Stimulated activated CD8-positive, alpha-beta memory T cell treated with anti-CD3 and anti-CD28 coated beads, Interleukin-12 subunit alpha, Interleukin-12 subunit beta, amount 100 ng/mL, for 24 hours (primary cell): ENCODE measurements around the gene NSUN3.
"Not testable (repeated sequence)": the region's sequence is repeated elsewhere in the genome, so short reads cannot be mapped to it uniquely, and the experiment has no call there.

Source experiments
- DNase-seq: peaks from one replicate; pipeline ENCODE4 v3.0.0-alpha.2; 2020; ENCODE audit errors: extremely low read depth

NSUN3 gene

DNA sequence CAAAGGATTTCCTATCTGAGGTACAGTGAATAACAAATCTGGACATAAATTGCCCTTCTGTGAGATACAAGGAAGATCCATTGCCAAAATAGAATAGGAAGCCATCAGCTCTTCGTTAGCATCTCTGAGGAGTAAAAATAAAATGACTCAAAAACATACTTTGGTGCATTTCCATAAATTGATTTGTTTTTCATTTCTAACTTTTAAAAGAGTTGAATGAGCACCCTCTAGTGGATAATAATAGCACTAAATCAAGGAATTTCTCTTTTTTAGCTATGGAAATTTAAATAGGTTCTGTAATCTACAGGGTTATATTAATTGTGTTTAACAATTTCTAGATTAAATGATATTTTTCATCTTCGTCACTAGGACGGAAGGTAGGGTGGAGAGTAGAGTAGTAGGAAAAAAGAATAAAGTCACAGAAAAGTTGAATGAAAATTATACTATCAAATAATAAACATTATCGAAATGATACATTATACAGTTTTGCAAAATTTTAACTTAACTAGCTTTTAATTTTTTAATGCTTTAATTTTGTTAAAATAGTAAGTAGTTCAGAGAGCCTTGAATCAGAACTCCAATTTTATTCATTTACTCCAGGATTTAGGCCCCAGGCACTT is 6.4 kb downstream of the NSUN3 start:
- DNase-seq = no peak

DNA sequence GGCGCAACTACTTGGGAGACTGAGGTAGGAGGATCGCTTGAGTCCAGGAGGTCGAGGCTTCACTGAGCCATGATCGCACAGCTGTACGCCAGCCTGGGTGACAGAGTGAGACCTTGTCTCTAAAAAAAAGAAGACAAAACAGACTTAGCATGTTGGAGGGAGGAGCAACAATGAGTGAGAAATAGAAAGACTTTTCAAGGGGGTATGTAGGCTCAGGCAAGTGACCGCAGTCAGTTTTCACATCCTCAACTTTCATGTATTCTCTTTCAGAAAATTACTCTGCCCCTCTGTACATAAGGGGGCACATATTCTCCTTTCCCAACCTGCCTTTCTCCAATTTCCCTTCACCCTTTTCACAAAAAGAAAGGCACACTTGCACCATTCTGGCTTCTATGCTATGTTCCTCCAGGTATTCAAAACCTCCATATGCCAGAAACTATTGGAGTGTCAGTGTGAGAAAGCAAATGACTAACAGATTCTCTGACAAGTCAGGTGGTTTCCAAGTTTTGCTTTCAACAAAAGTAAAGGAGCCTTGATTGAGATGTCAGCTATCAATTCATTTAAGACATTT is 7.6 kb downstream of the NSUN3 start:
- no peak for DNase-seq

DNA sequence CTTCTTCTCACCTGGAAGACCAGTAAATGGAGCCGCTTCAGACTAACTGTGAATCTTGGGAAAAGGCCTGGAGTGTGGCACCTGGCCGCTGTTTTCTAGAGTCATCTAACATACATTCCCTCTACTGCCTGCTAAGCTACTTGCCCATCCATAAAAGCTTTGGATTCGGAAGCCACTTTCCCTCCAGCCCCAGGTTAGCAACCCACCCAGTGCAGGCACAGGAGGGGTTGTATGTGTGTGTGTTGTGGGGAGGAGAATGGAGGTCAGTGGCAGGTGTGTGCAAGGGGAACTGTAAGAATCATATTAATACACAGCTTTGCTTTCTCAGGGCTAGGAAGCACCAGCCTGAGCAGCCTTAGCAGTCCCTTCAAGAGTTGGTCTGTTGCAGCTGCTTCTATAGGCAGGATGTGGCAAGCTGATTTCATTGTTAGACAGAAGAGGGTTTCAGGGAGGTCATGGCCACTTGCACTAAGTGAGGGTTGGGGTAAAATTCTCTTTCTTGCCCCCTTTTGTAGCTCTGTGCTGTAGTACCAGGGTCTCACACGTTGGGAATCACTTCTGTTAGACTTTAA is 8.9 kb downstream of the NSUN3 start:
- no peak for DNase-seq

DNA sequence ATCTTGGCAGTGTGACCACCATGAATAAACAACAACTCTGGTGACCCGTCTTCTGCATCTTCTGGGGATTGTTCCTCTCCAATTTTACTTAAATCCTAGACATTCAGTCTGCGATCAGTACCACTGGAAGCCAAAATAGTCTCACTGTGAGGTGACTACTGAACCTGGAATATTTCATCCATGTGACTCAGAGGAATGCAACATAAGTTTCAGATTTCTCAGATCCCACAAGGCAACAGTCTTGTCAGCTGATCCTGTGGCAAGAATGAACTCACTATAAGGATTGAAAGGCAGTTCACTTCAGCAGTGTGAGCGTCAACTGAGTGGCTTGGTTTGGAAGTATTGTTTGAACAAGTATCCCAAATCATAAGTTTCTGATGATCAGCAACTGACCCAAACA is 13.2 kb downstream of the NSUN3 start:
- no peak for DNase-seq

DNA sequence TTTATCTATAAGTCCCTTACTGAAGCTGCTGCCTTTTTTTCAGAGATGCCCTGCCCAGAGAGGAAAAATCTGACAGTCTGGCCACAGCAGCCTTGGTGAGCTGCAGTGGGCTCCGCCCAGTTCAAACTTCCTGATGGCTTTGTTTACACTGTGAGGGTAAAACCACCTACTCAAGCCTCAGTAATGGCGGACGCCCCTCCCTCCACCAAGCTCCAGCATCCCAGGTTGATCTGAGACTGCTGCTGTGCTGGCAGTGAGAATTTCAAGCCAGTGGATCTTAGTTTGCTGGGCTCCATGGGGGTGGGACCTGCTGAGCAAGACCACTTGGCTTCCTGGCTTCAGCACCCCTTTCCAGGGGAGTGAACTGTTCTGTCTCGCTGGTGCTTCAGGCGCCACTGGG is 17.7 kb downstream of the NSUN3 start:
- not testable (repeated sequence) for DNase-seq

DNA sequence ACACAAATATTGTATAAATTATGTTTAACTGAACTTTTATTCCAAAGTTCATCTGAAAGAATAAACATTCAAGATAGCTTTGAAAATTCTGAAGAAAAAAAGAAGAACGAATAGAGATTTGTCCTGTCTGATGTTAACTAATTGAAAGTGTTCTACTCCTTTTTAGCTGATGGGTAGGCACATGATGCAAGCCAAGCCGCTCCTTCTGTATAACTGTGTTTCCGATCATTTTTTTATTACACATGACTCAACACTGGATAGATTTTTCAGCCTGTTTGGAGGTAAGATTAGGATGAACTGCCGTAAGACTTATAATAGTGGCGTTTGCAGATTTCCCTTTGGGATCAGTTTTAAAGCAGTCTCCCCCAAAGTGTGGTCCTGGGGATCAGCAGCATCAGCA is 19.0 kb downstream of the NSUN3 start:
- no peak for DNase-seq

DNA sequence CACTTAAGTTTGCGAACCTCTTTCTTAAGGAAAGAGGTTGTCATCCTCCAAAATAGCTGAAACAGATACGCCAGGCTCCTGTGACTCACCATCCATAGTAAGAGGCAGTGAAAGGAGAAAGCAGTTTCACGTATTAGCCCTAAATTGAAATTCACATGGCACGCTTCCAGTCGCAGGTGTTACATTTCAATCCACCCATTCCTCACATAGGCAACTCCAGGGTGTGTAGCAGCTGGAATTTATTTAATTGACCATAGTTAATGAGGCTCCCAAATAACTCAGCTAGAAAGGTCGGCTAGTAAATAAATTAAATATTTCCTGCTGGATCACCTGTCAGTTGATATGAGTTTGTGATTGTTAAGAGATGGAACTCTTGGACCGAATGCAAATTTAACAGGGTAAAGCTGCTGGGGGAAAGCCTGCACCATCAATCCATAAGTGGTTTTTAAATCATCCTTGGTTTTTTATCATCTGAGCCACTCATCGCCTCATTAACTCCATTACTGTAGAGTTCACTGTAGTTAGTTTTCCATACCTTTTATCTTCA is 19.6 kb downstream of the NSUN3 start:
- no peak for DNase-seq

DNA sequence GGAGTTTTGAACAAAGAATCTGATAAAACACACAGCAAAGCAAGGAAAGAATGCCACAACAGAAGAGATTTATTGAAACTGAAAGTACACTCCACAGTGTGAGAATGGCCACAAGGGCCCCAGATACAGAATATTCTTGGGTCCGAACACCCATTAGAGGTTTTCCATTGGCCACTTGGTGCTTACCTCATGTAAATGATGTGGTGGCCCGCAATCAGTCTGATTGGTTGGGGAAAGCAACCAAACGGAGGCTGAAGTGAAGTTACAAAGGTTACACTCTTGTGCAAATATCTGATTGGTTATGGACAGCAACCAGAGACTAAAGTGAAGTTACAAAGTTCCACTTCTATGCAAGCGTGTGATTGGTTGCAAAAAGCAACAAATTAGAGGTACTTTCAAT is 20.4 kb downstream of the NSUN3 start:
- no peak for DNase-seq

DNA sequence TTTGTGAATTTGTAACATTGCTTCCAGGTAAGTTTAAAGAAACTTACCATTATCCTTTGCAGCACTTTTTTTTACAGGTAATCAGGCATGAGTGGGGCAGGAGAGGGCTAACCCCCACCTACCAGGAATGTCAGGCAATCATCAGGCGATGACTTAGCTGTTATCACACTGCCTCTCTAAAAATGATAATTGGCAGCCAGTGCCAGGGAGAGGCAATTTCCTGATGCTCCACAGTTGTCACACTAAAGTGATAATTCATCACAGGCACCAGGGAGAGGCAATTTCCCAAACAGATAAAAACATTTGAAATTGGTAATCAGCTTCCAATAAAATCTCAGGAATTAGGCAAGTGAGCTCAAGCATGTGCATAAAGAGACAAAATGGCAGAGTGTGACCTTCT is 26.3 kb downstream of the NSUN3 start:
- DNase-seq = no peak

DNA sequence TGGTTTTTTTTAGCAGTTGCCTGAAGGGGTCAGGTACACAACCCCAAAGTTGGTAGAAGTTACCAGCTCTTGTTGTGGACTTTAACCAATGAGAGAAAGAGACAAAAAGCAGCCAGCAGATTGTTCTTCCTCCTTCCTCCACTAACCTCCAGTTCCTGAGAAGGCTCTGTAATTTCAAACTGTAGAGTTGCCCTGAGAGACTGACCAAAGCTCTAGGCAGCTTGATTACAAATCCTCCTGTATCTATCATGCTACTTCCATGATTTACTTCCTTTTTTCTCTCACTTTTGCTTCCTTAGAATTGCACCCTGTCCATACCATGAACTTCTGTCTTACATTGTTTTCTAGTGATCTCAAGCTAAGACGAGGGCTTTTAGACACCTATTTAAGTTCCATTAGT is 29.2 kb downstream of the NSUN3 start:
- DNase-seq = no peak

DNA sequence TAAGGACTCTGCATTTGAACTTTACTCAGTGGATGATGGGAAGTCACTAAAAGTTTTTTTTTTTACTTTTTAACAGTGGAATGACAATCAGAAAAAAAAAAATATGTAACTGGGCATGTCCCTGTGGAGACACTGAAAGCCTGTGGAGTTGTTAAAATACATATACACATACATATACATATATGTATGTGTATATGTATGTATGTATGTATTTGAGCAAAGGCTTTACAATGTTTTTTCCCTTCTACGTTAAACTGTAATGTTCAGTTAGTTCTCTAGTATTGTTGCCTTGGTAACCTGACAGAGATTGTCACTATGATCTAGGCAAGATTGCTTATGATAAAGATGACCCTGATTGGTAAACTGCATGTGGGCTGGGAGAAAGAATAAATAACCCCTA is 30.3 kb downstream of the NSUN3 start:
- DNase-seq = no peak

DNA sequence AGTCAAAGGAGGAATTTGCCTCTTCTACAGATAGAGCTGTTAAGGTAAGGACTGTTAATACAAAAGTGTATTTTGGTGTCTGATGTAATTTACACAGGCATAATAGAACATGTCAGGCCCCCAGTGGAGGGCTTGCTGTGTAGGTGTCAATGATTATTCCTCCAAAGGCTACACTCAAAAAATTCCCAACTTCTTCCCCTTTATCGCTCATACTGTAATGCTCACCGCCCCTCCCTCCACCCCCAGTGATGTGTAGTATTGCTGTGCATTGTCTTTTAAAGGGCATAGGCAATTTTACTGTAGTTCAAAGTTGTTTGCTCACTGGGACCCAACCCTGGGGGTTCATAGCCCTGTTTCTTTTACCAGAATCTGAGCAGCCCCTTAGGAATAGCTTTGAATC is 32.2 kb downstream of the NSUN3 start:
- DNase-seq = no peak

DNA sequence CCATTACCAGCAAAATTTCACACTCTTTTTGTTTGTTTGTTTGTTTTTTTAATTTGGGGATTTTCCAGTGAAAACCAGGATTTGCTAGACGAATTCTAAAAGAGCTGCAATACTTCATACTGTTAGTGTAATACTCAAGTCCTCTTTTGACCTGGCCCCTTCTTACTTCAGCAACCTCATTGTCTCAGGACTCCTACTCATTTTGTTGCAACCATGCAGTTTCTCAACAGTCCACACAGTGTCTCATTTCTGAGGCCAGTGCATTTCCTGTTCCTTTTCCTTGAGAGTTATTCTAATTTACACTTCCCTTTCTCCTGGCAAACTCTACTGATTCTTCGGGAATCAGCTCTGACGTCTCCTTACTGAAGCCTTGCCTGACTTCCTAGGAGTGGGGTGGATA is 35.6 kb downstream of the NSUN3 start:
- DNase-seq = no peak

DNA sequence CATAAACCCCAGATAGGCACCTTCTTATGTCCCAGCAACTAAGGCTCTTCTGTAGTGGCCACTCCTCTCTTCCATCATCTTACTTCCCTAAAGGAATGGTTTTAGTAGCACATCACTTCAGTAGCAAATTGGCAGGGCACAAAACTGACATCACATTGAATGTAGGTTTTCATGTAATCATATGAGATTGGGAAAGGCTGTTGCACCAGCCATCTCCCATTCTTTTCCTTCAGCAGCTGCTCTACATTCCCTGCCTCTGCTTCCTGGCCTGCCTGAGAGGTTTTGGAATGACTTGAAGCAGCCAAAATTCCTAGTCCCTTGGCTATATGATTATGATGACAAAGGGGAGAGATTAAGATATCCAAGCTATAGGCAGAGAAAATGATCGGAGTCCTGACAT is 36.5 kb downstream of the NSUN3 start:
- DNase-seq = no peak

DNA sequence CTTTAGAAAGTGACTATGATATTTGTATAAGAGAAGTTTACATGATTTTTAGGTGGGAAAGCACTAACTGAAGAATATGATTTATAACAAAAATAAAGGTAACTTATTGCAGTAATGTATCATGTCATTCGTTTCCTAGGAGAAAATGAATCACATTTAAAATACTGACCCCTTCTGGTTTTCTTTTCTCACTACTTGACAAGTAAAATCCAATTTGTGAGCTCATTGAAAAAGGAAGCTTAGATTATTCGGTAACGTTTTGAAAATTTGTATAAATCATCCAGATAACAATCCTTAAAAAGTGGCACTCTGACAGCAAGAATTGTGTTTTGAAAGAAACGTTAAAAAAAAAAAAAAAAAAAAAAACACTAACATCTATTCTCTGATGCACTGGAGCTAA is 39.0 kb downstream of the NSUN3 start:
- DNase-seq = no peak

DNA sequence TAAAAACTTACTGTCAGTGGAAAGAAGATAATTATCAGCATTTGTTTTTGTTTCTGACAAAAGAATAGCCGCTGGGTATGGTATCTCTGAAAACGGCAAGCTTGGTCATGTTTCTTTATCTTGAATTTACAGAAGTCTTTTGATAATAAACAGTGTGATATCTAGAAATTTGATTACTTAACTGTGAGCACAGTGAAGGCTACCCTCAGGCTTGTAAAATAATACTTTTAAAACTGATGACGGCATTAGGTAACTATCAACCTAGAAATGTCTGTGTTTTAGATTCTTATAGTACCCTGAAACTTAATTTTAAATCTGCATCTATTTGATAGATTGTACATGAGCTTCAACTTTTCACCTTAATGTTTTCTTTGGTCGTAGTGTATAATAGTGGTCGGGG is 43.4 kb downstream of the NSUN3 start:
- DNase-seq = no peak

DNA sequence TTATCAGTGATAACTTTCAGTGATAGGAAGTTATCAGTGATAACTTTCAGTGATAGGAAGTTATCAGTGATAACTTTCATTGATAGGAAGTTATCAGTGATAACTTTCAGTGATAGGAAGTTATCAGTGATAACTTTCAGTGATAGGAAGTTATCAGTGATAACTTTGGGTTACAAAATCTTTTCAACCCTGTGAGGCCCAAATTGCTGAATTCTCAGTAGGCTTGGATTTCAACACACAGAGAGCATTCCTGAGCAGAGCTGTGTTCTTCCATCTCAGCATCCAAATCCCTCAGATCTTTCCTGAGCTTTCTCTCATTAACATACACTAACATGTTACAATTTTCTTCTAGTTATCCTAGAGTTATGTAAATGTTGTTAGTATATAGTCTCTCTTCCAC is 47.4 kb downstream of the NSUN3 start:
- not testable (repeated sequence) for DNase-seq

DNA sequence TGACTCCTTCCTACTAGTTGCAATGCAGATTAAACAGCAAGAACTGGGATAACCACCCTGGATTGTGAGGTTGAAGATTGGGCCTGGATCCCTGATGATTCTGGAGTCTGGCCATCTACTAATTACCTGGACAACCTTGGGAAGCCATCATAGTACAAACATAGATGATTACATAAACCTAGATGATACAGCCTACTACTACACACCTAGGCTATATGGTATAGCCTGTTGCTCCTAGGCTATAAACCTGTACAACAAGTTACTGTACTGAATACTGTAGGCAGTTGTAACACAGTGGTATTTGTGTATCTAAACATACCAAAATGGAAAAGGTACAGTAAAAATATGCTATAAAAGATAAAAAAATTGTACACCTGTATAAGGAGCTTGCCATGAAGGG is 48.0 kb downstream of the NSUN3 start:
- DNase-seq = no peak

DNA sequence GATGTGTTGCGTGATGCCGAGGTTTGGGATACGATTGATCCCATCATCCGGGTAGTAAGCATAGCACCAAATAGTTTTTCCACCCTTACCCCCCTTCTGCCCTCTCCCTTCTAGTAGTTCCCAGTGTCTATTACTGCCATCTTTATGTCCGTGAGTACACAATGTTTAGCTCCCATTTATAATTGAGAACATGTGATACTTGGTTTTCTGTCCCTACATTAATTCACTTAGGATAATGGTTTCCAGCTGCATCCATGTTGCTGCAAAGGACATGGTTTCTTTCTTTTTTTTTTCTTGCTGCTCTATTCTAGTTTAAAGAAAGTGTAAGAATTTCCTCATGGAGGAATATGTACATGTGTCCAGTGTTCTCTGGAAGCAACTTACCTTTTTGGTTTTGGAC is 51.8 kb downstream of the NSUN3 start:
- no peak for DNase-seq

DNA sequence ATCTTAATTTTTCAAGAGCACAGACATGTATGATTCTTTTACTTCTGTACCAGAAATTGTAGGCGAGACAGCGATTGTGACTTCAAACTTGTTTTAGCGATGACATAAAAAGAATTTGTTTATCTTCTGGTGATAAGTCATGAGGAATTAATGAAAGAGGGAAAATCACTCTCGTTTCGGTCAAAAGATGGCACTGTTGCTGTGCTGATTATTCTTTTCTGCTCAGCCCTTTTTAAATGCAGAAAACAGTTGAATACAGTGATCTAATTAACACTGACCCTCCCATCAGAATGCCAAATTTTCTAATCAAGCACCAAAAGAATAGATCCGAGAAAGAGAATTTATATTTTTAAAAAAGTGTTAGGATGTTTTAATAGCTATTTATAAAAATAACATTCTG is 52.6 kb downstream of the NSUN3 start:
- no peak for DNase-seq

DNA sequence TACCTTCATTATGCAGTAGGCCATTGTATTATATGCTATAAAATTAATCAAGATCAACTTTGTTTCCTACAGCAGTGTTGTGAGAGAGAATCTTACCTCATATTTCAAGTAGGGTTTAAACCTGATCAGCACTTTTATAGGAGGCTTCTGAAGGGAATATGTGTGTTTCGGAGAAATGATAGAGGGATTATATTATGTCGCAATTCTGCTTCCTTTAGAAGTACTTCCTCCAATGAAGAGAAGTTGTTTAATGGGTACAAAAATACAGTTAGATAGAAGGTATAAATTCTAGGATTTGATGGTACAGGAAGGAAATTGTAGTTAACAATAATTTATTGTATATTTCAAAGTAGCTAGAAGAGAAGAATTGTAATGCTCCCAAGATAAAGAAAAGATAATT is 54.9 kb downstream of the NSUN3 start:
- DNase-seq = no peak

DNA sequence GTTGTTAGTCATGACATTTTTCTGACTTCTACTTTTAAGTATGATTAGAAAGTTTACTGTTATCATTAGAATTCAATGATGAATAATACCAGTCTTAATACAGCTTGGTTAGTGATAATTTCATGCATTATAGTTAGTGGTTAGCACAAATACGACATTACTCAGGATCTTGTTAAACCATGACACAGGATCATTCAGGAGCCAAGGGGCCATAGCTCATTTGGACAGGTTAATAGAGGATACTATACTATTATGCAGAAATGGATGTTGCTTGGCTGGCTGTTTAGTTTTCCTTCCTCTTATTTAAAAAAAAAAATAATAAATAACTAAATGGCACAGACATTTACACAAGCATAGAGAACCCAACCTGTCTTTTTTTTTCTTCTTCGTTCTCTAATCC is 55.5 kb downstream of the NSUN3 start:
- DNase-seq = no peak

DNA sequence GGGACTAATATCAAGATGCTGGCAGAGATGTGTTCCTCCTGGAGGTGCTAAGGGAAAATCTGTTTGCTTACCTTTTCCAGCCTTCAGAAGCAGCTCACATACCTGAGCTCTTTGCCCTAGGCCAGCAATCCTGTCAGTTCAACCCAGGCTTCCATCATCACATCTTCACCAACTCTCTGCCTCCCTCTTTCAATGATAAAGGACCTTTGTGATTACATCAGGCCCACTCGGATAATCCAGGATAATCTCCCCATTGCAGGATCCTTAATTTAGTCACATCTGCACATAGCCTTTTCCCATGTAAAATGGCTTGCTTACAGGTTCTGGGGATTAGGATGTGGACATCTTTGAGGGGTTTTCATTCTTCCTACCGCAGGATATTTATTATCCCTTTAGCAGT is 58.3 kb downstream of the NSUN3 start:
- no peak for DNase-seq

DNA sequence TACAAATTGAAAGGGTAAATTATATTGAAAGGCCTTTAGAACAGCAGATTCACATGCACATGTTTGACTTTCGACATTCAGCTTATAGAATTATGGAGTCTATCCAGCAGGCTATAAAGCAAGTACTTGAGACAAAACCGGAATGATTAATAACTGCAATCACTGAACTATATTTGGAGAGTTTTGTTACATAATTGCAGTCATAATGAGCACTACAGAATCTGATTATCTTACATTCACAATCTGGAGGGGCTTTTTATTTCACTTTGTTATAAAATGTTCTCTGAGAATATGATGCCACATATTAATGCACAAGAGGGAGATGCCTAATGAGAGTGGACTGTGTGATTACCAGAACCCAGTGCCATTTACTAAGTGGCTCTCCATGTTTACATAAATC is 64.3 kb downstream of the NSUN3 start:
- DNase-seq = no peak
